GM18526 (cell line): ENCODE data around the gene MED12.

Experiments
- POLR2A ChIP-seq: IDR thresholded peaks from 3 replicates; pipeline ENCODE4 v1.6.1; 2011; ENCODE audit not compliant: insufficient read length; ENCODE audit errors: extremely low read depth

The MED12 gene

GRCh38 chrX:71118032-71118984 lies at the start of gene MED12:
Gene MED12 (plus strand): TSS chrX:71118596. CDS start chrX:71118755, 159 bp downstream.
- TF ChIP-seq POLR2A: peak; percentile 44

DNA sequence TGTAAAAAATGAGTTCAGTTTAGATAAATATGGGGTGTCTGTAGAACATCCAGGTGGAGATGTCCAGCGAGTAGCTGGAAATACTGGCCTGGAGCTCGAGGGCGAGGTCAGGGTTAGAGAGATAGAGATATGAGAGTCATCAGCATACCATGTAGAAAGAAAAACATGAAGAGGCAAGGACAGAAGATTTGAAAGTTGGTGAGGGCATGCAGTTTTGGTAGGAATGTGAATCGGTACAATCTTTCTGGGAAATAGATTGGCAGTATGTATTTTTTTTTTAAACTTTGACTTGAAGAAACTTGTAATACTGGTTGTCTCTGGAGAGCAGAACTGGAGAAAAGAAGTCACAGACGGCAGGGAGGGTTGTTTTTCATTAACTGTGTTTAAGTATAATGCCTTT lies 47.9 kb upstream of the MED12 start:
- no peak for TF ChIP-seq POLR2A

- no peak for TF ChIP-seq POLR2A
These were observed 36.9 kb upstream of the MED12 start for GRCh38 chrX:71081330-71082123.

GRCh38 chrX:71082124-71082647 lies 36.2 kb upstream of the MED12 start:
- no peak for TF ChIP-seq POLR2A

DNA sequence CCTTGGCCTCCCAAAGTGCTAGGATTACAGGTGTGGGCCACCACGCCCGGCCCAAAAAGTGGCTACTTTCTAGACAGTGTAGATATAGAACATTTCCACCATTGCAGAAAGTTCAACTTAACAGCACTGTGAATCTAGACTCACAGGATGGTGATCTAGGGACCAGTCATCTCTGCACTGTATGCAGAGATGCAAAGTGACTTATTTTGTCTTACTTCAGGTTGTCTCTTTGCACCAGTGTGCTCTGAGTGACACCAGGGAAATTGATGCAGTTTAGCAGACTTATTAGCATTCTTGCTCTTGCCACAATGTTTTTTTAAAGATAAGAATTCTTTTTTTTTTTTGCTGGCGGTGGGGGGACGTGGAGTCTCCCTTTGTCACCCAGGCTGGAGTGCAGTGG lies 35.6 kb upstream of the MED12 start:
- TF ChIP-seq POLR2A: no peak

DNA sequence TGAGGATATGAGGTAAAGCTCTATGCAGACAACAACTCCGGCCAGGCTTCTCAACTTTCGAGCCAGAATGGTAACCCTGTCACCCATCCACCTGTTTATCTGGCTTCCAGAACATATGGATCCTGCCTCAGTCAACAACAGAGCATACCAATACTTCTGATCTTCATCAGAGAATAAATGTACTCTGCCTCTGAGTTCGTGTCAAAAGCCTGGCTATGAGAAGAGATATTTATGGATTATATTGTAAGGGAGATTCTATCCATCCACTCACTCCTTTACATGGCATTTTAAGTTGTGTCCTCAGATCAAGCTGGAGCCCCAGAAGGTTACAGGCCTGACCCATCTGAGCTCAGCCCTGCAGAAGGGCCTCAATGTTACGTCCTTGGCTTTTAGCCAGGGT lies 32.5 kb upstream of the MED12 start:
- TF ChIP-seq POLR2A: no peak

GRCh38 chrX:71091263-71091662 lies 27.1 kb upstream of the MED12 start:
- TF ChIP-seq POLR2A: no peak

DNA sequence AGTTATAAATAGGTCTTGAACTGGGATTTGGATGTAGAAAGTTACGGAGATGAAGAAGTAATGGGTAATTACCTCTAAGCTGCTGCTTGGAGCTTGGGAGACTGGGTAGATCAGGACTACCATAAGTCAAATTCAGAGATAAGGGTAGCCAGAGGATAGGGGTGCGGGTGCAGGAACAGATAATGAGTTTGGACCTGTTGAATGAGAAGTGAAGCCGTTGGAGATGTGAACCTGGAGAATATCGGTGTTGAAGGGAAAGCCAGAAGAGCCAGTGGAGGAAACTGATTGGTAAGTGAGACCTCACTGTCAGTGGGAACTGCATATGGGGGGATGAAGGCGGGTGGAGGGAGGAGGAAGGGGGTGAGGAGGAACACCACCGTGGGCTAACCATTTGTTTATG lies 23.4 kb upstream of the MED12 start:
- no peak for TF ChIP-seq POLR2A

DNA sequence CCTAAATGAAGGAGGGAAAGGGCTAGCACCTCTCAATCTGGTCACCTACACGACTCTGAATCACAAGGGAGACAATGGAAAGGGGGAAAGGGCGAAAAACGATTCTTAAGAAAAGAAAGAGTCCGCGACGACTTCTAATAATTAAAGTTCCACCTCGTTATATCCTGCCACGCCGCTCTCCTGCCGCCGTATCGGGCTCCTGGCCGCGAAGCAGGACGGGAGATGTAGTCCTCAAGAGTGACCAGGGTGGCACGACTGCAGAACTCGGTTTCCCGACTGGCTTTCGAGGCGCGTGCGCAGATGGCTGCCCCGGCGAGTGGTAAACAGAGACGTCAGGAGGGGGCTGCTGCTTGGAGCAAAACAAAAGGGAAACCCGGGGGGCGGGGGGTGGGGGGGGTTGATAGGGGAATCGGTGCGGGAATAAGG lies 22.8 kb upstream of the MED12 start, which contains the start of gene FOXO4:
FOXO4 (plus strand) TSS at position 297 of the 426 bp plus-strand sequence. CDS start 678 bp downstream, outside the sequence.
- TF ChIP-seq POLR2A: peak; percentile 34

- no peak for TF ChIP-seq POLR2A
These were observed 22.2 kb upstream of the MED12 start for GRCh38 chrX:71095981-71096759.

GRCh38 chrX:71096760-71097032 lies 21.7 kb upstream of the MED12 start:
- TF ChIP-seq POLR2A: no peak

DNA sequence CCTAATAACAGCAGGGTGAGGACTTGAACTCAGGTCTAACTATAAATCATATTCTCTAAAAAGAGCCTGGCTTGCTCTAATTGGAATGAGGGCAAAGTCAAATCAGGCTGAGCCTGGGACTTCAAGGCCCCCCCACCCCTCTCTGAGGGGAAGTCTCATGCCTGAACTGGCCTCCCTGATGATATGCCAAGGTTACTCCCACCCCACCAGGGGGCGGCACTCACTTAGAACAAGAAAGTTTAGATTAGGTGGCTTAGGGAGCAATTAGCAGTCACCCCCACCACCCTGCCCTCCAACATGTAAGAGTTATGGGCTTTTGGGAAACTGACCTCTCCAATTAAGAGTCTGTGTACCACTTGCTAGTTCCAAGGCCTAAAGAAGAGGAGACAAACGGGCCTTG lies 20.1 kb upstream of the MED12 start:
- no peak for TF ChIP-seq POLR2A

- no peak for TF ChIP-seq POLR2A
These were observed 19.4 kb upstream of the MED12 start for GRCh38 chrX:71098951-71099506.

- no peak for TF ChIP-seq POLR2A
These were observed 18.7 kb upstream of the MED12 start for GRCh38 chrX:71099736-71100135.
